COLO668 (cell line): ENCODE measurements around the gene GRB10.

ENCODE experiments used
- DNase-seq: peaks from one replicate; lab custom pipeline; 2025; ENCODE audit not compliant: unreplicated experiment; lab: John Stamatoyannopoulos, UW

Gene GRB10

GRCh38 chr7:50674896-50675835 is 107.5 kb downstream of the GRB10 start:
- no peak for DNase-seq

- DNase-seq, result no peak
These were observed 108.4 kb downstream of the GRB10 start for GRCh38 chr7:50674299-50674698.

GRCh38 chr7:50673096-50673495 is 109.6 kb downstream of the GRB10 start:
- DNase-seq, result no peak

GRCh38 chr7:50672045-50672444 is 110.7 kb downstream of the GRB10 start:
- no peak for DNase-seq

GRCh38 chr7:50671386-50671785 is 111.3 kb downstream of the GRB10 start:
- DNase-seq, result no peak

GRCh38 chr7:50669890-50670289 is 112.8 kb downstream of the GRB10 start:
- no peak for DNase-seq

- no peak for DNase-seq
These were observed 114.9 kb downstream of the GRB10 start for GRCh38 chr7:50667789-50668226.

- no peak for DNase-seq
These were observed 115.4 kb downstream of the GRB10 start for GRCh38 chr7:50667338-50667737.

GRCh38 chr7:50666124-50666496 is 116.6 kb downstream of the GRB10 start:
- no peak for DNase-seq

GRCh38 chr7:50665403-50666123 is 117.1 kb downstream of the GRB10 start:
- DNase-seq, result no peak

- no peak for DNase-seq
These were observed 117.8 kb downstream of the GRB10 start for GRCh38 chr7:50664937-50665336.

- no peak for DNase-seq
These were observed 118.2 kb downstream of the GRB10 start for GRCh38 chr7:50664461-50664922.

- no peak for DNase-seq
These were observed 119.1 kb downstream of the GRB10 start for GRCh38 chr7:50663396-50664102.

GRCh38 chr7:50662996-50663395 is 119.7 kb downstream of the GRB10 start:
- DNase-seq, result no peak

- no peak for DNase-seq
These were observed 120.5 kb downstream of the GRB10 start for GRCh38 chr7:50662041-50662694.

- no peak for DNase-seq
These were observed 121.2 kb downstream of the GRB10 start for GRCh38 chr7:50661345-50662040.

- DNase-seq, result no peak
These were observed 121.9 kb downstream of the GRB10 start for GRCh38 chr7:50660830-50661175.

GRCh38 chr7:50660040-50660829 is 122.5 kb downstream of the GRB10 start:
- DNase-seq, result no peak

GRCh38 chr7:50659329-50659965 is 123.2 kb downstream of the GRB10 start:
- DNase-seq, result no peak
